DMS 273 (cell line): ENCODE measurements around the gene PLXNC1.
A peak's percentile ranks its signal among the peaks of the same experiment; 100 is the strongest.

Experiments used
- DNase-seq: peaks from one replicate; lab custom pipeline; 2025; ENCODE audit not compliant: unreplicated experiment; lab: John Stamatoyannopoulos, UW

PLXNC1 gene

DNA sequence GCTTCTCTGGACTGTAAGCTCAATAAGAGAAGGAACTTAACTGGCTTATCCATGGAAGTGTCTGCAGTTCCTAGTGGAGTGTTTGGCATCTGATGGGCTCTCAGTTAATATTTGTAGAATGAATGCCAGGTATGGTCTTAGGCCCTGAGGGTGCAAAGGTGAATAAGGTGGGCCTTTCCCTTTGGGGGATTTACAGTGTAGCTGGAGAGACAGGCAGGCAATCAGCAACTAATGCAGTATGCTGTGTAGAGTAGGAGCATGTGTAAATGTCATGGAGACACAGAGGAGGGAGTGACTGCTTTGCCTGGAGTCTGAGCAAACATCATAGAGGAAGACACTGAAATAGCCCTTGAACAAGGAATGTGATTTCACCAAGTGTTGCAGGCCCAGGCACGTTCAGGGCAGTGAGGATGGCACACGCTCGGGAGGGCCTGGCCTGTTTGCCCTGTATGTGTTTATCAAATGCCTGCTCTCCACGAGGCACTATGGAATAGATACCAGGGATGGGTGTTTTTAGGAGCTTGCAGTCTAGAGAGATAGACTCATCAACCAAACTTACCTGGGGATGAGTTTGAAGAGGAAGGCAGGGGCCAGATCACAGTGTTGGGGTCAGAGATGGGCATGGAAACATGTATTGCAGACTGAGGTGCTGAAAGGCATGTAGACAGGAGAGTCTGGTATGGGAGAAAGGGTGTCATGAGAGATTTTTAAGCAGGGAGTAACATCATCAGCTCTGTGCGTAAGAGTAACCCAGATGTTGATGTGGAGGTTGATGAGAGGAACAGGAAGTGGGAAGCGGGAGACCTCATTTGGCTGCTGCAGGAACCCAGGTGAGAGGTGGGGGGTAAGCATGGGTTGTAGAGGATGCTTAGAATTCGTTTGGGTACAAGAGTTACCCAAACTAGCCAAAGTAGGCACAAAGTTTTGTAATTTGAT lies 54.1 kb downstream of the PLXNC1 start:
- DNase-seq, result no peak

DNA sequence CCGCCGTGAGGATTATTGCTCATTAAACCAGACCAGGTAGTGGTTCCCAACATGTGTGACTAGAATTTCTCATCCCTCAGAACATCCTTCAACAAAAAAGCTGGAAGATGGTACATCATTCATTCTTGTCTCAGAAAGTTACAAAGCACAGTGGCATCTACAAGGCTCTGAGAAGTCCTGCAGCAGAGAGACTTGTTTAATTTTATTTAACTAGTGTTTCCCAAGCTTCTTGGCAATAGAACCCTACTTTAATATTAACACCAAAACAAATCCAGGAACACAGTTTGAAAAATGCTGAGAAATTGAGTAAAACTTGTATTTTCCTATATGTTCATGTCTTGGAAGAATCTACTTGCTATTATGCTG lies 54.8 kb downstream of the PLXNC1 start:
- no peak for DNase-seq

- no peak for DNase-seq
Observed at GRCh38 chr12:94203796-94204195, 55.4 kb downstream of the PLXNC1 start.

- DNase-seq, result peak; percentile 1
Observed at GRCh38 chr12:94204499-94205247, 56.3 kb downstream of the PLXNC1 start.

- no peak for DNase-seq
Observed at GRCh38 chr12:94205822-94206221, 57.4 kb downstream of the PLXNC1 start.

- DNase-seq, result peak; percentile 0
Observed at GRCh38 chr12:94206886-94207285, 58.5 kb downstream of the PLXNC1 start.

GRCh38 chr12:94207467-94207848 lies 59.1 kb downstream of the PLXNC1 start:
- DNase-seq, result no peak

DNA sequence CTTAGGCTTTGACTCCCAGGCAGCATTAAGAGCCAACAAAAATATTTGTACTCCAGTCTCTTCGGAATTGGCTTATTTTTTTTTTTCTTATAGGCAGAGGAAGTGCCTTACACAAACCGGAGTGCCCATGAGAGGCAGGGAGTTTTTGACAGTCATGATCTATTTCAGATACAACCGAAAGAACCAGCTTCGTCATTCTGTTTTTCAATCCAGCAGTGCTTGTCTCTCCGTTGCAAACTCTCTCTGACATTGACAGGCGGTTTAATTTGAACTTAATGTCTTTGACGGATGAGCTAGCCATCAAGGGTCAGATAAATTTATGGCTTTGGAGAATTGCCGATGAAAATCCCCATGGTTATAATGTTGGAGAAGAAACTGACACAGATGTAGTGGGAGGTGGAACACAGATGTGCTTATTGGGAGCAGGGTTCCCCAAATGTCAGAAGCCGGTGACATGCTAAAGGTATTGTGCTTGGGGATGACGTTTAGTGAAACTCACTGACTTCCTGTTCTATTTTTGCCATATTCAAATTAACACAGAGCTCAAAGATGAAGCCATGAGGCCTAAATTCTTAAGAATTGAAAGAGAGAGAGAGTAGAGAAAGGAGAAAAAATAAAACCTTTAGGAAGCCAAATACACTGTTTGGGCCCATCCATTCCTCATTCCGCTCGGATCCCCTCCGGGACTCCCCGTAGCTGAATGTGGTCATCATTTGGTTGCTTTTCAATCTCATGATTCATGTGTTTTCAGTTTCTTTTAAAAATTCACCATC lies 59.7 kb downstream of the PLXNC1 start:
- no peak for DNase-seq

- DNase-seq, result no peak
Observed at GRCh38 chr12:94208622-94208966, 60.2 kb downstream of the PLXNC1 start.

- DNase-seq, result no peak
Observed at GRCh38 chr12:94209240-94209639, 60.9 kb downstream of the PLXNC1 start.

DNA sequence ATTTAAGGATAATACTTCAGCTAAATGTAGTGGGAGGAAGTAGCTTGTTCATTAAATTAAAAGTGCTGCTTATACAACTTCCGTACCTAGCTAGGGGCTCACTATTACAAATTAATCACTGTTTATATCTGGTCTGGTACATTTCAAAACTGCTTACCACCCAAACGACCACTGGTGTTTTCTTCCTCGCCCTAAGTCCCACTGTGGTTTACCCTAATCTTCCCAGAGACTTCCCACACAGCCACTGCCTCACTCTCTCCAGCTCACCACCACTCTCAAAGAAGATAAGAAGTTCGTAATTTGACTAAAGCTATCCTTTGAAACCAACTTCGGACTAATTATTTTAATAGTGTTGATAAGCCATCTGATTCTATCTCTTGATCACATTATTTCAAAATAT lies 62.6 kb downstream of the PLXNC1 start:
- no peak for DNase-seq

- no peak for DNase-seq
Observed at GRCh38 chr12:94218233-94218632, 69.9 kb downstream of the PLXNC1 start.

DNA sequence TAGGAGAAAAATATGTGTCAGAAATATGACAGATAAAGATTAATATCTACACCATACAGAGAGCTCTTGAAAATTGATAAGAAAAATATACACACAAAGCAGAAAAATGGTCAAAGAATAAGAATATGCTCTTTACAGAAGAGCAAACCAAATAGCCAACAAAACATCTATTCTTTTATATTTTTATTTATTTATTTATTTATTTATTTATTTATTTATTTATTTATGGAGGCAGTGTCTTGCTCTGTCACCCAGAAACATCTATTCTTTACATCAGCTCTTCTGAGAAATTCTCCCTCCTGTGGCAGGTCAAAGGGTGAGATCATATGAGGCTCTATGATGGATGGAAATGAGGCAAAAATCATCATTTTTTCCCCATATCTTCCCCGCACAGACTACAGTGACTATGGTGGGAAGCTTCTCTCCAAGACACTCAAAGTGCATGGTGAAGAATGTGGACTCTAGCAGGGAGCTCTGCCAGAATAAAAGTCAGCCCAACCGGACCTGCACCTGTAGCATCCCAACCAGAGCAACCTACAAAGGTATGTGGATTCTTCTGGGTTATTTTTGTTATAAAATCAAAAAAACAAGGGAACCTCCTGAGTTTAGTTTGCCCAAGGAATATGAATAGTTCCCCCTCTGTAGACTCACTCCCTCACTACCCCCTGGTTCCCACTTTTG lies 71.4 kb downstream of the PLXNC1 start:
- no peak for DNase-seq

- DNase-seq, result no peak
Observed at GRCh38 chr12:94220804-94221203, 72.4 kb downstream of the PLXNC1 start.

DNA sequence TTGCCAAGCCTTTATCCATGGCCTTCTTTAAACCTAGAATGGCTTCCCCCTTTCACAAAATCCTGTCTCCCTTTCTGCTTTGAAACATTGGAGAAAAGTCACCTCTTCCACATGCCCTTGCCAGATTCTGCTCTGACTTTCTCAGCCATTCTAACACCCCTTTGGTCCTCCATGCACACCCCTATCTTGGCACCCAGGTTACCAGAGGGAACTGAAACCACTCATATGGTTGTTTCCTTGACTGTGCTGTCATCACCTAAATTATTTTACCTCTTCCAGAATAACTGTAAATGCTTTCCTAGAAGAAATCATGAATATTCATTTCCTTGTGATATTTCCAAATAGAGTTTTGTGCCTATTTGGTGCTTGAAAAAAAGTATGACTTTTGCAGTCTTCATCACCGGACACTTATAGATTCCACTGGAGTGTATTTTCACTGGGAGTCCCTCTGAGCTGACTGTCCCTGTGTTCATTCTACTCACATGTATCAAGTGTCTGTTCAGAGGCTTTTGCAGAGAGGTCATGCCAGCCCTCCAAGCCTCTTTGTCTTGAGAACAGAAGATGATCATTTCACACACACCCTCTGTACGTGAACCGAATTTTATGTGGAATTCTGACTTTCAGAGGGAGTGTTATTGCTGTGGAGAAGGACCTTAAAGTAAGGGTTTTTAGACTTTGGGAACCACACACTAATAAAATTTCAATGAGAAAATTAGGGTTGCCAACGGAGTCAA lies 74.1 kb downstream of the PLXNC1 start:
- no peak for DNase-seq

- DNase-seq, result no peak
Observed at GRCh38 chr12:94223842-94224241, 75.5 kb downstream of the PLXNC1 start.

DNA sequence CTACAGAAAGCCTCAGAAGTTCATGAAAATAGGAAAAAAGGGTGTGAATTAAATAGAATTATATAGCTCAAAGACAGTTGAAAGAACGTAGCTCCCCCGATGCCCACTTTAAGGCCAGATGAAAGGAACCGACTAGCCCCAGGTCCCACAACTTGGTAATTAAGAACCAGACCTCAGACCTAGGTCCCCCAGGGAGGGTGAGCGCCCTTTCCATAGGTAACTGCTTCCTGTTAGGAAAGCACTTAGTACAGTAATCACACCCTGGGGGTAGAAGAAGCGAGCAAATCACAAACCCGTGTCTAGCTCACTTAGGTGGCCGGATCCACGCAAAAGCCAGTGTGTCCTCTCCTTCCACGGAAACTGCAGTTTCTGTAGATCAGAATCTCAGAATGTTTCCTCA lies 77.1 kb downstream of the PLXNC1 start:
- no peak for DNase-seq

GRCh38 chr12:94225947-94226630 lies 77.7 kb downstream of the PLXNC1 start:
- no peak for DNase-seq

GRCh38 chr12:94227066-94227465 lies 78.7 kb downstream of the PLXNC1 start:
- DNase-seq, result no peak

DNA sequence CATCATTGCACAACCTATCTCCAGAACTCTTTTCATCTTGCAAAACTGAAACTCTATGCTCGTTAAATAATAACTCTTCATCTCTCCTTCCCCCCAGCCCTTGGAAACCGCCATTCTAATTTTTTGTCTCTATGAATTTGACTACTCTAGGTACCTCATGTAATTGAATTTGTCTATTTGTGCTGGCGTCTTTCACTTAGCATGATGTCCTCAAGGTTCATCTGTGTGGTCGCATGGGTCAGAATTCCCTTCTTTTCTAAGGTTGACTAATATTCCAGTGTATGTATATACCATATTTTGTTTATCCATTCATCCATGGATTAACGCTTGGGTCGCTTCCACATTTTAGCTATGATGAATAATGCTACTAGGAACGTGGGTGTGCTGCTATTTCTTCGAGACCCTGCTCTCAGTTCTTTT lies 80.1 kb downstream of the PLXNC1 start:
- no peak for DNase-seq
